Measurements from ENCODE around the gene STK32C. TPM values are rescaled to one million over a fixed set of nuclear protein-coding genes. Genes with fewer than 3 reads are reported as not detected.

Gene STK32C
- total RNA-seq, 2 donors from 2014 or later = 0.78 to 4.0 TPM

- Histone ChIP-seq H3K4me1 (no peaks in the 10 kb centered on the region), H3K9me3 (peaks cover 0 to 10% (median 0%) of the 10 kb centered on the region in 3 donors), H3K27ac (no peak overlapping the region), H3K36me3 (replicated peaks in 1 of 2; ENCODE audit: insufficient read depth in 1 of 2, low read depth in 2 of 2) (no peaks in the 10 kb centered on the region), H3K4me3 (no peak overlapping the region), H3K27me3 (no peaks in the 10 kb centered on the region)
- WGBS, 2 donors = 80 to 92% methylated on average over 4 to 9 of the region's 9 CpGs
- DNase-seq = no peak
- no peak for ATAC-seq
- intact Hi-C loops (cut with DNase I) = no loop called here
- TF ChIP-seq POLR2A (IDR thresholded peaks at IDR 0.05) (no peak), CTCF (IDR thresholded peaks at IDR 0.05) (no peak)
These were observed 94.9 kb downstream of the STK32C start for GRCh38 chr10:132212816-132213215.

- H3K27me3 ChIP-seq = no peaks in the 10 kb centered on the region
- no peak for TF ChIP-seq CTCF (IDR thresholded peaks at IDR 0.05)
- no peak for TF ChIP-seq POLR2A (IDR thresholded peaks at IDR 0.05)
- H3K27ac ChIP-seq = no peak overlapping the region
- peaks cover 0 to 2% (median 0%) of the 10 kb centered on the region in 3 donors for H3K9me3 ChIP-seq
- no peaks in the 10 kb centered on the region for H3K36me3 ChIP-seq (replicated peaks in 1 of 2; ENCODE audit: insufficient read depth in 1 of 2, low read depth in 2 of 2)
- WGBS, 2 donors = 86 to 100% methylated on average over 3 to 12 of the region's 14 CpGs
- intact Hi-C loops (cut with DNase I) = no loop called here
- ATAC-seq = no peak
- DNase-seq = no peak
- H3K4me3 ChIP-seq = no peak overlapping the region
- no peaks in the 10 kb centered on the region for H3K4me1 ChIP-seq
These were observed 96.5 kb downstream of the STK32C start for GRCh38 chr10:132211246-132211645.

GRCh38 chr10:132210766-132211165 lies 97.0 kb downstream of the STK32C start:
- intact Hi-C loops (cut with DNase I) = no loop called here

GRCh38 chr10:132209978-132210530 lies 97.7 kb downstream of the STK32C start:
- Histone ChIP-seq H3K4me1 (no peaks in the 10 kb centered on the region), H3K27me3 (no peaks in the 10 kb centered on the region), H3K36me3 (replicated peaks in 1 of 2; ENCODE audit: insufficient read depth in 1 of 2, low read depth in 2 of 2) (no peaks in the 10 kb centered on the region), H3K4me3 (no peak overlapping the region), H3K9me3 (no peaks in the 10 kb centered on the region), H3K27ac (no peak overlapping the region)
- WGBS, 2 donors = 87 to 90% methylated on average over 18 to 22 of the region's 23 CpGs
- ATAC-seq = no peak
- intact Hi-C loops (cut with DNase I) = no loop called here
- TF ChIP-seq POLR2A (IDR thresholded peaks at IDR 0.05) (no peak), CTCF (IDR thresholded peaks at IDR 0.05) (no peak)
- DNase-seq = no peak

More at GRCh38 chr10:132210766-132211165, 97.0 kb downstream of the STK32C start:
- ATAC-seq (no peak), DNase-seq (no peak)
- Histone ChIP-seq H3K36me3 (replicated peaks in 1 of 2; ENCODE audit: insufficient read depth in 1 of 2, low read depth in 2 of 2) (no peaks in the 10 kb centered on the region), H3K4me1 (no peaks in the 10 kb centered on the region), H3K27ac (no peak overlapping the region), H3K9me3 (no peaks in the 10 kb centered on the region), H3K4me3 (no peak overlapping the region), H3K27me3 (no peaks in the 10 kb centered on the region)
- WGBS, 2 donors = 93% methylated on average over 7 to 8 of the region's 14 CpGs
- TF ChIP-seq CTCF (IDR thresholded peaks at IDR 0.05) (no peak), POLR2A (IDR thresholded peaks at IDR 0.05) (no peak)

GRCh38 chr10:132209130-132209529 lies 98.6 kb downstream of the STK32C start:
- H3K27me3 ChIP-seq = no peaks in the 10 kb centered on the region
- ATAC-seq (no peak), DNase-seq (no peak)
- H3K9me3 ChIP-seq = no peaks in the 10 kb centered on the region
- H3K4me1 ChIP-seq = no peaks in the 10 kb centered on the region
- no peak overlapping the region for H3K4me3 ChIP-seq
- no peaks in the 10 kb centered on the region for H3K36me3 ChIP-seq (replicated peaks in 1 of 2; ENCODE audit: insufficient read depth in 1 of 2, low read depth in 2 of 2)
- intact Hi-C loops (cut with DNase I) = no loop called here
- no peak overlapping the region for H3K27ac ChIP-seq
- TF ChIP-seq CTCF (IDR thresholded peaks at IDR 0.05) = no peak
- TF ChIP-seq POLR2A (IDR thresholded peaks at IDR 0.05) = no peak
- 82 to 94% methylated on average over 13 of the region's 14 CpGs for WGBS, 2 donors

Data from body of pancreas (tissue), 4 donors.